NCI-H1930 (cell line): Measurements from ENCODE around the gene CHRNA7.
A peak's percentile ranks its signal among the peaks of the same experiment; 100 is the strongest.

Experiments
- DNase-seq, 2 experiments: peaks; one replicate each; lab custom pipeline; 2025; lab: John Stamatoyannopoulos, UW

The CHRNA7 gene

GRCh38 chr15:32029862-32030781, at the start of gene CHRNA7:
TSS of gene CHRNA7 (plus strand) at chr15:32030515. CDS start at chr15:32030595, 80 bp downstream.
- peak; percentile 43 to 53 for DNase-seq

DNA sequence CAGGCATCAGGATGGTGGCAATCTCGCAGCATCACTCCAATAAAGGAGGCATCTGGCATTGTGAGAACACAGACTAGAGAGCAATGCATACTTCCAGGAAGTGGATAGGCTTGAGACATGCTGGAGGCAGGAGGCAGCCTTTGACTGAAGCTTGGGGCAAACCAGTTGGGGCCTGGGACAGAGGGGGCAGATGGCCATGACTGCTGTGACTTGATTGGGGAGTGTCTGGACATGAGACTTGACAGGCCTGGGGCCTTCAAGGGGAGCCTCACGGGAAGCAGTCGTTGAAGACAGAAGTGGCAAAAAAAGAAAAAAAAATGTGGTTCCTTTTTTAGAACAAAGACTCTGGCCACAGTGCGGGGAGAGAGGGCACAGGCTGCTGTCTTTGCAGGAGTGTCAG, 44.7 kb upstream of the CHRNA7 start:
- DNase-seq, result no peak

DNA sequence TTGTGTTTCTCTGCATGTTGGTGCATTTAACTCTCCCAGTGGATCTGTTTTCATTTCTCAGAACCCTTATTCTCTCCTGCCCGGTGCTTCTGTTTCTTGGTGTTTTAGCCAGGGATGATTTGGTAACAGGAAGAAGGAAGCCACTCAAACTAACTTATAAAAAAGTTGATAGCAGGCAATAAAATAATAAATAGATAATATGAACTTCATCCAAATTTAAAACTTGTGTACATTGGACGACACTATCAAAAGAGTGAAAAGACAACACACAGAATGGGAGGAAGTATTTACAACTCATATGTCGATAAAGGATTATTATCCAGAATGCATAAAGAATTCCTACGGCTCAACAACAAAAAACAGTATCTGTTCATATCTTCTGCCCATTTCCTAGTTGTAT, 37.3 kb upstream of the CHRNA7 start:
- no peak for DNase-seq

GRCh38 chr15:31997711-31998110, 32.6 kb upstream of the CHRNA7 start:
- DNase-seq, result no peak

GRCh38 chr15:32003558-32003957, 26.8 kb upstream of the CHRNA7 start:
- no peak for DNase-seq

DNA sequence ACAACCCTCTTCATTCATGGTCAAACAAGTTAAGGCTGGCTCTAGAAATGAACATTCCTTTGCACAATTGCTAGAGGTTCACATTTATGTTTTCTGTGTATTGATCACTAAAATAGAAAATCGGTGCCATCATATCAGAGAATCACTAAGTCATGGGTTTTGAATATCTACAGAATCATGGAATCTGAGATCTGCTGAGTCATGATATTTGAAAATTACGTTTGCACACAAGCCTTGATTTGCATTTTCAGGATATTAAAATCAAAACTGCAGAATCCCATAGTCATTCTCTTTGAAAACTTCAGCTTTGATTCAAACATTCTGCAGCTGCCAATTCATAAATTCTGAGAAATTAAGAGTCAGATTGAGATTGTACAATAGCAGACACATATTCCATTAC, 26.1 kb upstream of the CHRNA7 start:
- DNase-seq, result no peak

DNA sequence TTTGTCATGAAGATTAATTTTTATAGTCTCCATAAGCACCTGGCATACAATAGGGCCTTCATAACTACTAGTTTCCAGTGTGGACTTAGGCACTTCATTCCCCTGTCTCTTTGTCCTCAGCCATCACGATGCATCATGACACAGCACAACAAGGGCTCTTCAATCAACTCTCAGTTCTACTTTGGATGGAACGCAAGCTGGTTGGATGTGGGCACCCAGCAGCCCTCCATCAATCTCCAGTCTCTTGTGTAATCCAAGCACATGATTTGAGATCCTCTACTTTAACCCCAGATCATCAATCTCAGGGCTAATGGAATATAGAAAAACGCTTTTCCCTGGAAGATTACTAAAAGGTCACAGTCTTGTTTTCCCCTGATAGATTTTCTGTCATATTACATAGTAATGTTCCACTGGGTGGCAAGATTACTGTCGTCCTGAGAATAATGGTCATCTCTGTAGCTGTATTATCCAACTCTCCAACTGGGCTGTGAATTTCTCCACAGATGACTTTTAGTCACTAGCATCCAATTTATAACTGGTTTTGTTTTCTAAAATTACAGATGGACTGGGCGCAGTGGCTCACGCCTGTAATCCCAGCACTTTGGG, 22.9 kb upstream of the CHRNA7 start:
- no peak for DNase-seq

DNA sequence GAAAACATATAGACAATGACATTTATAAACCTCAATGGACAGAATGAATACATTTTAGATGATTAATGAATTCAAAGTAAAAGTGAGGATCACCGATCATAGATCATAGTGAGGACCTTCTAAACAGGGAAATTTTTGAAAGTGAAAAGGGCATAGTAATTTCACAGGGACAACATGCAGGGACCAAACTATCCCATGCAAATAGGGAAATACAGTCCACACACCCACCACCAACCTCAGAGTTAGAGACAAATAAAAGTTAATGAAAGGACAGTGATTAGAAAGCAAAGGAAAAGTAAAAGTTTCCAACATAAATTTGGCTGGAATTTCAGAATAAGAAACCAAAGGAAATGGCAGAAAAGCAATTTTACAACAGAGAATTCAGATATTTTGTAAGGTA, 15.4 kb upstream of the CHRNA7 start:
- DNase-seq, result no peak

GRCh38 chr15:32020156-32020555, 10.2 kb upstream of the CHRNA7 start:
- DNase-seq, result no peak

- peak in 1 of 2 experiments; percentile 12 for DNase-seq
These were observed 1.4 kb upstream of the CHRNA7 start for GRCh38 chr15:32028921-32029320.

DNA sequence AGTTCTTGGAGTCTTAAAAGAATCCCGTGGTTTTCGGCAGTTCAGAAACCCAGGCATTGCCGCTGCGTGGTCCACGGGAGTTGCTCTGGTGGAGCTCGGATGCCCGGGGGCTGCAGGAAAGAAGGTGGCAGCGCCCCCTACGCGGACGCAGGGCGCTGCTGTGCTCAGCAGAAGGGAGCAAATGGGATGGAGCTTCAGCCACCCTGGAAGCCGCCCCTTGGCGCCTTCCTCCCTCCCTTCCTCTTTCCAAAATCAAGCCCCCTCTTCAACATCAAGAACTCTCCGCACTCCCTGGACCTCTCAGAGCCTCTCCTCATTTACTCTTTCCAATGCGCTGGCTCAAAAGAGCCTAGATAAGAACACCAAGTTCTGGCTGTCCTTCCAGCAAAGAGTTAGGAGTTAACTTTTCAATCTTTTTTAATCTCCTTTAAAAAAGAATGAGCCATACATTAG, 880 bp upstream of the CHRNA7 start:
- DNase-seq, result peak; percentile 48 to 62

GRCh38 chr15:32030795-32031194, 480 bp downstream of the CHRNA7 start:
- DNase-seq, result no peak

- no peak for DNase-seq
These were observed 3.0 kb downstream of the CHRNA7 start for GRCh38 chr15:32033186-32033890.

DNA sequence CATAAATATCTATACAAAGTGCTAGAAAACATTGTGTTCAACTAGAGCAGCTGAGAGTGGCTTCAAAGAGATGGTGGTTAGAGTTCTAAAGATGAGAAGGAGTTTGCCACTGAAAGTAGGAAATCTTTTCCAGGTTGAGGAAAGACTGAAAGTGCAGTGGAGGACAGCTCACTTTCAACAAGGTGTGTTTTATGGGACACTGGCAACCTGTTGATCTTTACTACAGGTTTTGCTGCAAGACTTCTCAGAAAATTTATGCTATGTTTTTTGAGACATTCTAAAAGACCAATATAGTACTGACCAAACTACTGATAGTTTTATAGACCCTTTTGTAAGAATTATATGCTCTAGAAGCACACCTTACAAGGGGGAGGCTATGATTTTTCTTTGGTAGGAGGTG, 3.8 kb downstream of the CHRNA7 start:
- no peak for DNase-seq

DNA sequence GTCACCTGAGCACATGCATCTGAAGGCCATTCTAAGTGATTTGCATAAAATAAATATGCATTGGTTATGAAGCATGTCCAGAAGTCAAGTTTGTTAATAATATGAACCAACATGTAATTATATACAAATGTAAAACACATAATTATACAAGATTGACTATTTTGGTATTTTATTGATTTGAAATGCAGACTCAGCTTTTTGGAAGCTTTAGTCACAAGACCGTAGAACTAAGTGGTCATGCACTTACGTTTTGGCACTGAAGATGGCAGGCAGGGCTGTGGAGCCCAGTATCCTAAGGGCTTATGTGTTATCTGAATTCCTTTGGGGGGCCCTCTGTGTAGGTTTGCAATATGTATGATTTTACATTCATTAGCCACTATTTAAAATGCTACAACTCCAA, 5.0 kb downstream of the CHRNA7 start:
- no peak for DNase-seq

DNA sequence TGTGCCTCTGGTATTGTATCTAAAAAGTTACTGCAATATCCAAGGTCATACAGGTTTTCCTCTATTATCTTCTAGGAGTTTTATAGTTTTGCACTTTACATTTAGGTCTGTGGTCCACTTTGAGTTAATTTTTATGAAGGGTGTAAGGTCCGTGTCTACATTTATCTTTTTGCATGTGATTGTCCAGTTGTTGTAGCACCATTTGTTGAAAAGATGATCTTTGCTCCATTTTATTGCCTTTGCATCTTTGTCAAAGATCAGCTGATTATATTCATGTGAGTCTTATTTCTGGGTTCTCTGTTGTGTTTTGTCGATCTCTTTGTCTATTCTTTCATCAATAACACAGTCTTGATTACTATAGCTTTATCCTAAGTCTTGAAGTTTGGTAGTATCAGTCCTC, 6.7 kb downstream of the CHRNA7 start:
- DNase-seq, result no peak

DNA sequence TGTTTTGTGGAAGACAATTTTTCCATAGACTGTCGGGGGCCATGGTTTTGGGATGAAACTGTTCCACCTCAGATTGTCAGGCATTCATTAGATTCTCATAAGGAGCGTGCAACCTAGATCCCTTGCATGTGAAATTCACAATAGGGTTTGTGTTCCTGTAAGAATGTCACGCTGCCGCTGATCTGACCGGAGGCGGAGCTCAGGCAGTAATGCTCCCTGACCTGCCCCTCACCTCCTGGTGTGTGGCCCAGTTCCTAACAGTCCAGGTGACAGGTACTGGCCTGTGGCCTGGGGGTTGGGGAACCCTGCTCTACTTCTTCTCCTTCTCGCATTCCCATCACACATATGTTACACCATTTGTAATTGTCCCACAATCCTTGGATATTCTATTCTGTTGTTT, 11.0 kb downstream of the CHRNA7 start:
- DNase-seq, result no peak

GRCh38 chr15:32042269-32042972, 12.1 kb downstream of the CHRNA7 start:
- DNase-seq, result no peak

- DNase-seq, result peak in 1 of 2 experiments; percentile 6
These were observed 23.4 kb downstream of the CHRNA7 start for GRCh38 chr15:32053719-32054118.

DNA sequence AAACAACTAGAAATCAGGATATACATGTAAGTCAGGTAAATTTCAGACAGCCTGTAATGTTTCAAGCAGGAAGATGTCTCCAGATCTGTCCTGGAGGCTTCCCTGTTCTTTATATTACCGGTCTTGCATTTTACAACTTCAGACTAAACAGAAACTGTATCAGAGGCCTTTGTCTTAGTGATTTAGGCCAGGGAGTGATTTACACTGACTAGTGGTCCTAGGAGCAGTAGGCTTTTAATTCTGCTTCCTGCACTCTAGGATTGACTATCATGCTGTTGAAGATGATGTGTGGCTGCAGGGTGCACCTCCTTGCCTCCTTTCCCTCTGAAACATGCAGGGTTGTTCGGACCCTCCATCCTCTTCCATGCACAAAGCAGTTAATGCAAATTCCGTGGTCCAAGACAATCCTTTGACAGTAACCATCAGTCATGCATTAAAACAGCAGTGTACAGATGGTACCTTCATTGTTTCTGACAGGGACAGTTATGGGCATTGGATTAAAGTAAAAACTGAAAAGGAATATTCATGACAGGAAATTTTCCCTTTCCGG, 27.6 kb downstream of the CHRNA7 start:
- no peak for DNase-seq

GRCh38 chr15:32060706-32061105, 30.4 kb downstream of the CHRNA7 start:
- no peak for DNase-seq

GRCh38 chr15:32067115-32067514, 36.8 kb downstream of the CHRNA7 start:
- no peak for DNase-seq
